GM12878 (cell line): ENCODE results near the gene ITGA4. TPM values are rescaled to one million over a fixed set of nuclear protein-coding genes. Genes with fewer than 3 reads are reported as not detected.

ENCODE experiments used
- ATAC-seq: fragments of 200-7000 bp; cut with Tn5 transposase; 3 replicates; pipeline ENCODE4 v1.9.1; 2020; ENCODE audit warnings: mild to moderate bottlenecking, moderate library complexity
- BruUV-seq: library from RNA; stranded (reverse); fragments of 400-500 nt; replicated peaks from 2 replicates; lab custom pipeline; 2021; lab: Mats Ljungman, UMichigan
- CTCF ChIA-PET: fragments of 300-600 bp; sonication (Branson Sonifier 250); formaldehyde crosslinking; extraction: SDS; loops from one replicate; lab custom pipeline; 2021; ENCODE audit warnings: inconsistent platforms; lab: Yijun Ruan, JAX
- POLR2A ChIA-PET: fragments of 350-600 bp; formaldehyde crosslinking; extraction: SDS; loops from one replicate; lab custom pipeline; 2021; ENCODE audit warnings: inconsistent platforms; lab: Charles Lee
- RAD21 ChIA-PET: fragments of 300-600 bp; sonication (Branson Sonifier 250); formaldehyde crosslinking; loops from one replicate; lab custom pipeline; 2023; ENCODE audit warnings: antibody characterized with exemption; ENCODE audit not compliant: unreplicated experiment; lab: Charles Lee
- SMC1A ChIA-PET: fragments of 300-600 bp; sonication (Branson Sonifier 250); formaldehyde crosslinking; loops from one replicate; lab custom pipeline; 2023; ENCODE audit not compliant: unreplicated experiment, uncharacterized antibody; lab: Charles Lee
- DNase-seq: peaks from one replicate; pipeline ENCODE4 v3.0.0-alpha.2; 2011; ENCODE audit warnings: low read depth, low spot score
- FAIRE-seq: peaks from 3 replicates; lab custom pipeline; 2011; peaks lifted over from hg19 to GRCh38; lab: Jason Lieb, UNC
- H2AFZ ChIP-seq: 2 replicates; pipeline ENCODE4 v1.6.0; 2011; ENCODE audit warnings: low read depth, low read length, control low read depth; ENCODE audit not compliant: control insufficient read depth
- H3K27ac ChIP-seq: 2 replicates; pipeline ENCODE4 v1.5.1; 2011; ENCODE audit warnings: control low read depth; ENCODE audit not compliant: control insufficient read depth, insufficient read depth
- H3K27me3 ChIP-seq, 2 experiments: replicated peaks in 1 of 2; 2 replicates each; pipeline versions ENCODE4 v1.6.0 to v1.6.1; 2011; ENCODE audit warnings: low read length in 1 of 2; ENCODE audit not compliant: control insufficient read depth in 2 of 2, insufficient read depth in 2 of 2
- H3K36me3 ChIP-seq, 2 experiments: 2 replicates each; pipeline ENCODE4 v1.5.1; 2011; ENCODE audit warnings: low read length in 1 of 2; ENCODE audit not compliant: control insufficient read depth in 2 of 2, insufficient read depth in 2 of 2
- H3K4me1 ChIP-seq: 2 replicates; pipeline ENCODE4 v1.6.1; 2011; ENCODE audit warnings: mild to moderate bottlenecking, low read length, moderate library complexity, mixed read lengths; ENCODE audit not compliant: control insufficient read depth, insufficient read depth
- H3K4me2 ChIP-seq: 2 replicates; pipeline ENCODE4 v1.6.0; 2011; ENCODE audit warnings: control low read depth; ENCODE audit not compliant: control insufficient read depth, insufficient read depth
- H3K4me3 ChIP-seq: fragments of 200-600 bp; sonication (generic); 2 replicates; pipeline ENCODE4 v1.5.1; 2016
- H3K79me2 ChIP-seq: 2 replicates; pipeline ENCODE4 v1.6.0; 2011; ENCODE audit warnings: low read length; ENCODE audit not compliant: control insufficient read depth, insufficient read depth
- H3K9ac ChIP-seq: 2 replicates; pipeline ENCODE4 v1.8.0; 2011; ENCODE audit warnings: low read length, control low read depth, mixed read lengths; ENCODE audit not compliant: control insufficient read depth, insufficient read depth
- H3K9me3 ChIP-seq: replicated peaks from 3 replicates; pipeline ENCODE4 v1.5.1; 2011; ENCODE audit warnings: mild to moderate bottlenecking, low read length; ENCODE audit not compliant: control insufficient read depth, insufficient read depth
- H4K20me1 ChIP-seq: 2 replicates; pipeline ENCODE4 v1.6.0; 2011; ENCODE audit not compliant: control insufficient read depth, insufficient read depth
- BRCA1 ChIP-seq: IDR thresholded peaks from 2 replicates; pipeline ENCODE4 v1.6.1; 2011; ENCODE audit warnings: low read depth, low read length, improper control_type of control experiment
- CBX3 ChIP-seq: fragments of 200-600 bp; sonication (generic); IDR thresholded peaks from 2 replicates; pipeline ENCODE4 v1.6.1; 2016; ENCODE audit warnings: low read depth, borderline replicate concordance
- EGR1 ChIP-seq, 2 experiments: IDR thresholded peaks; 1 replicate in 1 of 2; 2 replicates in 1 of 2; pipeline ENCODE4 v1.6.1; 2011 to 2012; ENCODE audit warnings: low read depth in 2 of 2, low read length in 2 of 2, borderline replicate concordance in 1 of 2, mild to moderate bottlenecking in 1 of 2, moderate library complexity in 1 of 2
- MYC ChIP-seq: IDR thresholded peaks from 2 replicates; pipeline ENCODE4 v1.6.1; 2011; ENCODE audit warnings: mild to moderate bottlenecking, low read length, moderate library complexity, inconsistent platforms; ENCODE audit not compliant: insufficient read depth, insufficient replicate concordance, insufficient read length, severe bottlenecking
- POLR2AphosphoS2 ChIP-seq: IDR thresholded peaks from 2 replicates; pipeline ENCODE4 v1.6.1; 2011; ENCODE audit warnings: low read depth, mild to moderate bottlenecking, low read length, improper control_type of control experiment, moderate library complexity
- POLR2AphosphoS5 ChIP-seq: IDR thresholded peaks from 2 replicates; pipeline ENCODE4 v1.6.1; 2011; ENCODE audit warnings: mild to moderate bottlenecking, low read length, inconsistent platforms
- RAD51 ChIP-seq: fragments of 450-650 bp; IDR thresholded peaks from 2 replicates; pipeline ENCODE4 v1.6.1; 2016; ENCODE audit warnings: moderate library complexity, mild to moderate bottlenecking, inconsistent platforms
- RB1 ChIP-seq: fragments of 450-650 bp; formaldehyde crosslinking; IDR thresholded peaks from 2 replicates; pipeline ENCODE4 v1.6.1; 2017; ENCODE audit warnings: mild to moderate bottlenecking, borderline replicate concordance
- RUNX3 ChIP-seq: IDR thresholded peaks from 2 replicates; pipeline ENCODE4 v1.6.1; 2012; ENCODE audit warnings: low read length, inconsistent platforms
- TBL1XR1 ChIP-seq: IDR thresholded peaks from 2 replicates; pipeline ENCODE4 v1.6.1; 2012; ENCODE audit warnings: low read depth, low read length, improper control_type of control experiment
- ZNF207 ChIP-seq: fragments of 450-650 bp; IDR thresholded peaks from 2 replicates; pipeline ENCODE4 v1.6.1; 2014; ENCODE audit warnings: antibody characterized with exemption, mild to moderate bottlenecking, borderline replicate concordance
- ZNF622 ChIP-seq: fragments of 450-650 bp; IDR thresholded peaks from 2 replicates; pipeline ENCODE4 v1.6.1; 2017; ENCODE audit warnings: mild to moderate bottlenecking, inconsistent platforms
- ZNF687 ChIP-seq: fragments of 450-650 bp; IDR thresholded peaks from 2 replicates; pipeline ENCODE4 v1.6.1; 2017; ENCODE audit warnings: mild to moderate bottlenecking, moderate library complexity
- ZSCAN29 ChIP-seq: fragments of 450-650 bp; IDR thresholded peaks from 2 replicates; pipeline ENCODE4 v1.6.1; 2017; ENCODE audit warnings: mild to moderate bottlenecking, moderate library complexity
- WGBS: methylation state at CpG from one replicate; pipeline ENCODE4 v1.1.6; 2016; ENCODE audit warnings: low lambda C conversion rate; ENCODE audit not compliant: insufficient replicate concordance, insufficient coverage; ENCODE audit errors: missing lambda C conversion rate; 5-methylcytosine and 5-hydroxymethylcytosine counted together
- in situ Hi-C: fragments of 300-500 bp; cut with MboI; formaldehyde crosslinking; loops from 9 replicates; pipeline ENCODE4 v1.14.3; 2018; ENCODE audit warnings: mixed read lengths
- intact Hi-C: fragments of 100-400 bp; cut with micrococcal nuclease; formaldehyde crosslinking; loops from one replicate; pipeline ENCODE4 v1.14.2; 2022; ENCODE audit not compliant: unreplicated experiment
- polyA plus RNA-seq, 11 experiments: library from polyadenylated mRNA; depleted of rRNA in 4 of 11; unstranded in 6 of 11; stranded (reverse) in 5 of 11; fragments of >200 nt; fragmentation: Nextera tagmentation in 4 of 11; fragmentation: Illumina TruSeq in 1 of 11; extraction: Ambion mirVana in 4 of 11; extraction: Trizol in 1 of 11; gene quantifications; 1 replicate in 1 of 11; 2 replicates in 10 of 11; pipeline versions ENCODE4 v1.2.1 to v1.2.3, GENCODE V29; 2011 to 2016; ENCODE audit warnings: inconsistent platforms in 2 of 11, missing spikeins in 2 of 11, low read depth in 1 of 11
- total RNA-seq, 4 experiments: library from RNA; depleted of rRNA in 3 of 4; stranded (reverse); fragments of >200 nt in 3 of 4; fragmentation: Illumina TruSeq in 1 of 4; extraction: Trizol in 1 of 4; gene quantifications; 2 replicates each; pipeline versions ENCODE4 v1.2.1 to v1.2.3, GENCODE V29; 2013 to 2021
- TF ChIP-seq, protein P1 (sequence below): IDR thresholded peaks from 2 replicates; pipeline ENCODE4 v1.6.1; 2012; ENCODE audit warnings: low read depth, low read length, improper control_type of control experiment
- TF ChIP-seq, protein P2 (sequence below): fragments of 150-350 bp; IDR thresholded peaks from 2 replicates; pipeline ENCODE4 v1.6.1; 2016; ENCODE audit warnings: low read depth, low read length

ITGA4 gene
- total and polyA plus RNA-seq, 10 of the 15 experiments (the other 5 are each of a cell fraction or from before 2014, with no cell fraction given) = 12.4 to 87.9 (median 63.5) TPM

GRCh38 chr2:181566334-181567032, 109.3 kb downstream of the ITGA4 start:
- ChIA-PET CTCF (interaction anchor here (1.0 to 4.3 kb wide), 4 partner anchors 27 to 254 kb away, joined by 3 to 45 read pairs (median 4); no protein-coding TSS in a partner anchor), RAD21 (interaction anchor here (0.8 to 2.8 kb wide), 3 partner anchors 20 to 463 kb away, joined by 3 to 15 read pairs (median 3); no protein-coding TSS in a partner anchor), POLR2A (no interaction called here), SMC1A (interaction anchor here (0.6 to 2.2 kb wide), 10 partner anchors 9 to 462 kb away, joined by 3 to 9 read pairs (median 5); no protein-coding TSS in a partner anchor)
- ATAC-seq (no peak), DNase-seq (no peak), FAIRE-seq (no peak)
- no peak overlapping the region for H3K4me2 ChIP-seq
- H2AFZ ChIP-seq = no peak overlapping the region
- H3K79me2 ChIP-seq = no peaks in the 10 kb centered on the region
- no peaks in the 10 kb centered on the region for H3K9me3 ChIP-seq
- no peaks in the 10 kb centered on the region for H4K20me1 ChIP-seq
- WGBS = 93% methylated on average over 6 of the region's 6 CpGs
- no peak overlapping the region for H3K9ac ChIP-seq
- H3K36me3 ChIP-seq = no peaks in the 10 kb centered on the region
- H3K27ac ChIP-seq = no peak overlapping the region
- BruUV-seq = no TSS peak
- no peaks in the 10 kb centered on the region for H3K4me1 ChIP-seq
- no peak overlapping the region for H3K4me3 ChIP-seq
- in situ Hi-C loops = no loop called here
- intact Hi-C loops = no loop called here
- H3K27me3 ChIP-seq = no peaks in the 10 kb centered on the region
- TF ChIP-seq ZNF622 (no peak), ZNF207 (no peak), POLR2AphosphoS2 (no peak), CBX3 (no peak), RAD51 (no peak), ZSCAN29 (no peak), RUNX3 (no peak), POLR2AphosphoS5 (no peak), BRCA1 (no peak), RB1 (no peak), EGR1 (IDR thresholded peaks at IDR 0.05; ENCODE audit: borderline replicate concordance in 1 of 2, low read depth in 2 of 2, low read length in 2 of 2) (no peak), ZNF687 (no peak), TBL1XR1 (no peak), MYC (no peak)
- TF ChIP-seq, protein P1, sequence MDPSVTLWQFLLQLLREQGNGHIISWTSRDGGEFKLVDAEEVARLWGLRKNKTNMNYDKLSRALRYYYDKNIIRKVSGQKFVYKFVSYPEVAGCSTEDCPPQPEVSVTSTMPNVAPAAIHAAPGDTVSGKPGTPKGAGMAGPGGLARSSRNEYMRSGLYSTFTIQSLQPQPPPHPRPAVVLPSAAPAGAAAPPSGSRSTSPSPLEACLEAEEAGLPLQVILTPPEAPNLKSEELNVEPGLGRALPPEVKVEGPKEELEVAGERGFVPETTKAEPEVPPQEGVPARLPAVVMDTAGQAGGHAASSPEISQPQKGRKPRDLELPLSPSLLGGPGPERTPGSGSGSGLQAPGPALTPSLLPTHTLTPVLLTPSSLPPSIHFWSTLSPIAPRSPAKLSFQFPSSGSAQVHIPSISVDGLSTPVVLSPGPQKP = no peak
- TF ChIP-seq, protein P2, sequence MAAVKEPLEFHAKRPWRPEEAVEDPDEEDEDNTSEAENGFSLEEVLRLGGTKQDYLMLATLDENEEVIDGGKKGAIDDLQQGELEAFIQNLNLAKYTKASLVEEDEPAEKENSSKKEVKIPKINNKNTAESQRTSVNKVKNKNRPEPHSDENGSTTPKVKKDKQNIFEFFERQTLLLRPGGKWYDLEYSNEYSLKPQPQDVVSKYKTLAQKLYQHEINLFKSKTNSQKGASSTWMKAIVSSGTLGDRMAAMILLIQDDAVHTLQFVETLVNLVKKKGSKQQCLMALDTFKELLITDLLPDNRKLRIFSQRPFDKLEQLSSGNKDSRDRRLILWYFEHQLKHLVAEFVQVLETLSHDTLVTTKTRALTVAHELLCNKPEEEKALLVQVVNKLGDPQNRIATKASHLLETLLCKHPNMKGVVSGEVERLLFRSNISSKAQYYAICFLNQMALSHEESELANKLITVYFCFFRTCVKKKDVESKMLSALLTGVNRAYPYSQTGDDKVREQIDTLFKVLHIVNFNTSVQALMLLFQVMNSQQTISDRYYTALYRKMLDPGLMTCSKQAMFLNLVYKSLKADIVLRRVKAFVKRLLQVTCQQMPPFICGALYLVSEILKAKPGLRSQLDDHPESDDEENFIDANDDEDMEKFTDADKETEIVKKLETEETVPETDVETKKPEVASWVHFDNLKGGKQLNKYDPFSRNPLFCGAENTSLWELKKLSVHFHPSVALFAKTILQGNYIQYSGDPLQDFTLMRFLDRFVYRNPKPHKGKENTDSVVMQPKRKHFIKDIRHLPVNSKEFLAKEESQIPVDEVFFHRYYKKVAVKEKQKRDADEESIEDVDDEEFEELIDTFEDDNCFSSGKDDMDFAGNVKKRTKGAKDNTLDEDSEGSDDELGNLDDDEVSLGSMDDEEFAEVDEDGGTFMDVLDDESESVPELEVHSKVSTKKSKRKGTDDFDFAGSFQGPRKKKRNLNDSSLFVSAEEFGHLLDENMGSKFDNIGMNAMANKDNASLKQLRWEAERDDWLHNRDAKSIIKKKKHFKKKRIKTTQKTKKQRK = no peak
